Osteoblast (primary cell): ENCODE data around the gene IRX4. TPM values are rescaled to one million over a fixed set of nuclear protein-coding genes. Genes with fewer than 3 reads are reported as not detected.

Experiments
- DNase-seq: peaks from one replicate; pipeline ENCODE4 v3.0.0; 2011; ENCODE audit warnings: low spot score, mixed read lengths; ENCODE audit not compliant: insufficient read length; ENCODE audit errors: missing footprints
- H2AFZ ChIP-seq: 2 replicates; pipeline ENCODE4 v1.6.0; 2011; ENCODE audit warnings: mild to moderate bottlenecking, low read length
- H3K27ac ChIP-seq: 2 replicates; pipeline ENCODE4 v1.5.1; 2011; ENCODE audit warnings: mild to moderate bottlenecking, low read depth, low read length, moderate library complexity
- H3K27me3 ChIP-seq: 2 replicates; pipeline ENCODE4 v1.6.0; 2012; ENCODE audit warnings: mild to moderate bottlenecking, control low read depth, inconsistent platforms, low read length, moderate library complexity; ENCODE audit not compliant: insufficient read depth
- H3K36me3 ChIP-seq: 2 replicates; pipeline ENCODE4 v1.5.1; 2011; ENCODE audit warnings: mild to moderate bottlenecking, low read length, control low read depth, moderate library complexity; ENCODE audit not compliant: insufficient read depth
- H3K4me1 ChIP-seq: 2 replicates; pipeline ENCODE4 v1.5.1; 2011; ENCODE audit warnings: mild to moderate bottlenecking, low read length, control low read depth, moderate library complexity; ENCODE audit not compliant: insufficient read depth
- H3K4me2 ChIP-seq: 2 replicates; pipeline ENCODE4 v1.6.0; 2011; ENCODE audit warnings: mild to moderate bottlenecking, low read length; ENCODE audit not compliant: insufficient read depth
- H3K4me3 ChIP-seq: fragments of 200-600 bp; sonication (generic); 3 replicates; pipeline ENCODE4 v1.5.1; 2012; ENCODE audit warnings: mild to moderate bottlenecking, low read length, inconsistent platforms; ENCODE audit not compliant: insufficient read depth
- H3K79me2 ChIP-seq: 2 replicates; pipeline ENCODE4 v1.6.0; 2012; ENCODE audit warnings: mild to moderate bottlenecking, low read length, control low read depth, inconsistent platforms; ENCODE audit not compliant: insufficient read depth
- H3K9me3 ChIP-seq: 2 replicates; pipeline ENCODE4 v1.5.1; 2011; ENCODE audit warnings: low read depth, low read length, control low read depth
- H4K20me1 ChIP-seq: 2 replicates; pipeline ENCODE4 v1.6.0; 2012; ENCODE audit warnings: mild to moderate bottlenecking, low read length, control low read depth; ENCODE audit not compliant: insufficient read depth
- total RNA-seq: library from RNA; depleted of rRNA; stranded (reverse); fragments of >200 nt; gene quantifications from 2 replicates; pipeline ENCODE4 v1.2.3, GENCODE V29; 2012
- TF ChIP-seq, protein P1 (sequence below): IDR thresholded peaks from 2 replicates; pipeline ENCODE4 v1.5.1; 2011; ENCODE audit warnings: mild to moderate bottlenecking, low read depth, low read length, moderate library complexity; ENCODE audit errors: extremely low read depth

IRX4 gene
- total RNA-seq, 1 donor = not detected

GRCh38 chr5:1827886-1828397 is 54.8 kb downstream of the IRX4 start:
- Histone ChIP-seq H3K27me3 (peaks cover 17% of the 10 kb centered on the region), H4K20me1 (no peaks in the 10 kb centered on the region), H3K79me2 (no peaks in the 10 kb centered on the region), H3K9me3 (no peaks in the 10 kb centered on the region), H3K27ac (no peak overlapping the region), H3K36me3 (no peaks in the 10 kb centered on the region), H3K4me2 (no peak overlapping the region), H3K4me3 (no peak overlapping the region), H2AFZ (no peak overlapping the region), H3K4me1 (no peaks in the 10 kb centered on the region)
- DNase-seq = peak; percentile 38
- TF ChIP-seq, protein P1, sequence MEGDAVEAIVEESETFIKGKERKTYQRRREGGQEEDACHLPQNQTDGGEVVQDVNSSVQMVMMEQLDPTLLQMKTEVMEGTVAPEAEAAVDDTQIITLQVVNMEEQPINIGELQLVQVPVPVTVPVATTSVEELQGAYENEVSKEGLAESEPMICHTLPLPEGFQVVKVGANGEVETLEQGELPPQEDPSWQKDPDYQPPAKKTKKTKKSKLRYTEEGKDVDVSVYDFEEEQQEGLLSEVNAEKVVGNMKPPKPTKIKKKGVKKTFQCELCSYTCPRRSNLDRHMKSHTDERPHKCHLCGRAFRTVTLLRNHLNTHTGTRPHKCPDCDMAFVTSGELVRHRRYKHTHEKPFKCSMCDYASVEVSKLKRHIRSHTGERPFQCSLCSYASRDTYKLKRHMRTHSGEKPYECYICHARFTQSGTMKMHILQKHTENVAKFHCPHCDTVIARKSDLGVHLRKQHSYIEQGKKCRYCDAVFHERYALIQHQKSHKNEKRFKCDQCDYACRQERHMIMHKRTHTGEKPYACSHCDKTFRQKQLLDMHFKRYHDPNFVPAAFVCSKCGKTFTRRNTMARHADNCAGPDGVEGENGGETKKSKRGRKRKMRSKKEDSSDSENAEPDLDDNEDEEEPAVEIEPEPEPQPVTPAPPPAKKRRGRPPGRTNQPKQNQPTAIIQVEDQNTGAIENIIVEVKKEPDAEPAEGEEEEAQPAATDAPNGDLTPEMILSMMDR = no peak

Other genes with a start within 250 kb of the IRX4 start
- 35.1 and 35.7 TPM in 2 replicates for gene MRPL36, start 83.1 kb downstream of the IRX4 start, total RNA-seq
- gene NDUFS6, start 81.5 kb downstream of the IRX4 start, total RNA-seq = 19.2 and 23.9 TPM in 2 replicates